Liver (tissue), 9 donors: ENCODE results near the gene MICAL3. TPM values are rescaled to one million over a fixed set of nuclear protein-coding genes. Genes with fewer than 3 reads are reported as not detected.

Source experiments
- DNase-seq: peaks from one replicate; pipeline ENCODE4 v3.0.0-alpha.2; 2017; ENCODE audit warnings: low spot score
- H3K27ac ChIP-seq, 2 donors: one replicate each; pipeline ENCODE4 v1.7.0; 2013; ENCODE audit warnings: inconsistent platforms in 2 of 2, low read length in 2 of 2, control low read depth in 1 of 2, low read depth in 1 of 2, mild to moderate bottlenecking in 1 of 2
- H3K27me3 ChIP-seq, 4 donors: one replicate each; pipeline versions ENCODE4 v1.6.1 to v1.7.0; 2013; ENCODE audit warnings: low read length in 3 of 4, inconsistent platforms in 1 of 4, mild to moderate bottlenecking in 1 of 4, moderate library complexity in 1 of 4; ENCODE audit not compliant: control insufficient read depth in 4 of 4, insufficient read depth in 4 of 4
- H3K36me3 ChIP-seq, 4 donors: one replicate each; pipeline versions ENCODE4 v1.6.1 to v1.7.0; 2013; ENCODE audit warnings: low read length in 3 of 4, mild to moderate bottlenecking in 3 of 4, low read depth in 1 of 4, moderate library complexity in 1 of 4; ENCODE audit not compliant: control insufficient read depth in 4 of 4, insufficient read depth in 3 of 4
- H3K4me1 ChIP-seq, 4 donors: one replicate each; pipeline versions ENCODE4 v1.6.1 to v1.7.0; 2013; ENCODE audit warnings: low read length in 3 of 4, mild to moderate bottlenecking in 3 of 4, moderate library complexity in 1 of 4; ENCODE audit not compliant: control insufficient read depth in 4 of 4, insufficient read depth in 4 of 4
- H3K4me3 ChIP-seq, 3 donors: one replicate each; pipeline versions ENCODE4 v1.6.1 to v1.7.0; 2013; ENCODE audit warnings: low read length in 3 of 3, control low read depth in 1 of 3, low read depth in 1 of 3, mild to moderate bottlenecking in 1 of 3
- H3K9ac ChIP-seq, 2 donors: one replicate each; pipeline ENCODE4 v1.7.0; 2013; ENCODE audit warnings: low read length in 2 of 2, mild to moderate bottlenecking in 2 of 2, moderate library complexity in 2 of 2, control low read depth in 1 of 2, low read depth in 1 of 2
- H3K9me3 ChIP-seq, 4 donors: one replicate each; pipeline versions ENCODE4 v1.6.1 to v1.7.0; 2013; ENCODE audit warnings: low read length in 3 of 4; ENCODE audit not compliant: control insufficient read depth in 4 of 4
- ATF3 ChIP-seq: IDR thresholded peaks from 2 replicates; pipeline ENCODE4 v1.6.1; 2016; ENCODE audit warnings: antibody characterized with exemption
- EGR1 ChIP-seq, 2 donors: IDR thresholded peaks; 2 replicates each; pipeline ENCODE4 v1.6.1; 2016 to 2018; ENCODE audit warnings: antibody characterized with exemption in 2 of 2, low read depth in 2 of 2
- FOXA1 ChIP-seq: IDR thresholded peaks from 2 replicates; pipeline ENCODE4 v1.6.1; 2016; ENCODE audit warnings: antibody characterized with exemption
- FOXA2 ChIP-seq: IDR thresholded peaks from 2 replicates; pipeline ENCODE4 v1.6.1; 2016; ENCODE audit warnings: antibody characterized with exemption
- GABPA ChIP-seq, 2 donors: IDR thresholded peaks in 1 of 2; conservative IDR thresholded peaks in 1 of 2; 2 replicates each; pipeline ENCODE4 v1.6.1; 2016; ENCODE audit warnings: antibody characterized with exemption in 2 of 2, mild to moderate bottlenecking in 1 of 2, moderate library complexity in 1 of 2
- HNF4A ChIP-seq, 2 donors: conservative IDR thresholded peaks; 2 replicates each; pipeline ENCODE4 v1.6.1; 2016; ENCODE audit warnings: antibody characterized with exemption in 2 of 2, mild to moderate bottlenecking in 2 of 2
- HNF4G ChIP-seq: IDR thresholded peaks from 2 replicates; pipeline ENCODE4 v1.6.1; 2016; ENCODE audit warnings: antibody characterized with exemption
- JUND ChIP-seq, 2 donors: IDR thresholded peaks; 2 replicates each; pipeline ENCODE4 v1.6.1; 2016; ENCODE audit warnings: antibody characterized with exemption in 2 of 2
- NR2F2 ChIP-seq: IDR thresholded peaks from 2 replicates; pipeline ENCODE4 v1.6.1; 2016; ENCODE audit warnings: antibody characterized with exemption
- RAD21 ChIP-seq, 2 donors: IDR thresholded peaks; 2 replicates each; pipeline ENCODE4 v1.6.1; 2016; ENCODE audit warnings: antibody characterized with exemption in 2 of 2, mild to moderate bottlenecking in 2 of 2
- REST ChIP-seq: IDR thresholded peaks from 2 replicates; pipeline ENCODE4 v1.6.1; 2016; ENCODE audit warnings: antibody characterized with exemption, mild to moderate bottlenecking
- RXRA ChIP-seq, 2 donors: IDR thresholded peaks; 2 replicates each; pipeline ENCODE4 v1.6.1; 2017 to 2018; ENCODE audit warnings: antibody characterized with exemption in 2 of 2, mild to moderate bottlenecking in 1 of 2
- SP1 ChIP-seq: IDR thresholded peaks from 2 replicates; pipeline ENCODE4 v1.6.1; 2018; ENCODE audit warnings: antibody characterized with exemption, mild to moderate bottlenecking
- TAF1 ChIP-seq: conservative IDR thresholded peaks from 2 replicates; pipeline ENCODE4 v1.6.1; 2016; ENCODE audit warnings: antibody characterized with exemption, mild to moderate bottlenecking
- YY1 ChIP-seq: IDR thresholded peaks from 2 replicates; pipeline ENCODE4 v1.6.1; 2016; ENCODE audit warnings: antibody characterized with exemption, mild to moderate bottlenecking
- ZBTB33 ChIP-seq: IDR thresholded peaks from 2 replicates; pipeline ENCODE4 v1.6.1; 2016; ENCODE audit warnings: antibody characterized with exemption
- WGBS: extraction: QIAGEN DNeasy Blood & Tissue Kit; methylation state at CpG from one replicate; pipeline ENCODE4 v1.1.7; 2013; 5-methylcytosine and 5-hydroxymethylcytosine counted together
- polyA plus RNA-seq, 2 donors: library from polyadenylated mRNA; stranded (reverse) in 1 of 2; unstranded in 1 of 2; fragments of 200-250 nt in 1 of 2; fragments of >200 nt in 1 of 2; fragmentation: Nextera tagmentation in 1 of 2; extraction: Ambion mirVana in 1 of 2; gene quantifications; one replicate each; pipeline versions ENCODE4 v1.2.1 to v1.2.3, GENCODE V29; 2013 to 2015
- total RNA-seq, 2 donors: library from RNA; depleted of rRNA; stranded (reverse); fragments of >200 nt; gene quantifications; one replicate each; pipeline ENCODE4 v1.2.3, GENCODE V29; 2014
- TF ChIP-seq, protein P1 (sequence below): IDR thresholded peaks from 2 replicates; pipeline ENCODE4 v1.6.1; 2016; ENCODE audit warnings: antibody characterized with exemption
- TF ChIP-seq, protein P2 (sequence below): fragments of 150-350 bp; IDR thresholded peaks from 2 replicates; pipeline ENCODE4 v1.5.1; 2017; ENCODE audit warnings: improper control_type of control experiment, low read depth, low read length; ENCODE audit not compliant: missing input control
- donor health status: healthy.
- donor health status: healthy.
- donor health status: healthy.
- donor health status: healthy.
- donor health status: healthy.

Gene MICAL3
- total and polyA plus RNA-seq, 4 donors, result 6.4 to 38.4 (median 23.4) TPM

DNA sequence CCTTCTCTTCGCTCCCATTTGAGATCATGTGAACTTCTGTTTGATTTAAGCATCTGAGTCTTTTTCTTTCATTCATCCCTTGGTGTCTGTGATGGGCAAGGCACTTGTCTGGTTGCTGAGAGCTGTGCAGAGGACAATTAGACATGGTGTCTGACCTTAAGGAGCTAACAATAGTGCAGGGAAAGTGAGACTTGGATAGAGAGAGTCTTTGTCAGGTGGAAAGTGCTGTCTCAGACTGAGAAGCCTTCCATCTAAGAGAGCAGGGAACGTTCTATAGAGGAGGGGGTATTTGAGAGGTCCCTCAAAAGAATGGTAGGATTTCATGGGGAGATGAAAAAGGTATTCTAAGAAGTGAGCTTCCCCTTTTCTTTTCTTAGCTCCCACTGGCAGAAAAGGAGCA is 14.1 kb downstream of the MICAL3 start:
- no peaks in the 10 kb centered on the region for H3K27me3 ChIP-seq
- H3K9me3 ChIP-seq, result no peaks in the 10 kb centered on the region
- H3K4me1 ChIP-seq, result no peaks in the 10 kb centered on the region
- no peak overlapping the region for H3K4me3 ChIP-seq
- no peak overlapping the region for H3K9ac ChIP-seq
- no peak for TF ChIP-seq TAF1
- TF ChIP-seq FOXA2, result no peak
- TF ChIP-seq SP1, result no peak
- TF ChIP-seq ATF3, result no peak
- TF ChIP-seq REST, result no peak
- TF ChIP-seq RXRA (IDR thresholded peaks at IDR 0.05), result no peak
- TF ChIP-seq NR2F2, result no peak
- no peak for TF ChIP-seq ZBTB33
- TF ChIP-seq, protein P1, sequence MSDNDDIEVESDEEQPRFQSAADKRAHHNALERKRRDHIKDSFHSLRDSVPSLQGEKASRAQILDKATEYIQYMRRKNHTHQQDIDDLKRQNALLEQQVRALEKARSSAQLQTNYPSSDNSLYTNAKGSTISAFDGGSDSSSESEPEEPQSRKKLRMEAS, result no peak
- no peak for TF ChIP-seq HNF4A (conservative IDR thresholded peaks at IDR 0.05)
- TF ChIP-seq, protein P2, sequence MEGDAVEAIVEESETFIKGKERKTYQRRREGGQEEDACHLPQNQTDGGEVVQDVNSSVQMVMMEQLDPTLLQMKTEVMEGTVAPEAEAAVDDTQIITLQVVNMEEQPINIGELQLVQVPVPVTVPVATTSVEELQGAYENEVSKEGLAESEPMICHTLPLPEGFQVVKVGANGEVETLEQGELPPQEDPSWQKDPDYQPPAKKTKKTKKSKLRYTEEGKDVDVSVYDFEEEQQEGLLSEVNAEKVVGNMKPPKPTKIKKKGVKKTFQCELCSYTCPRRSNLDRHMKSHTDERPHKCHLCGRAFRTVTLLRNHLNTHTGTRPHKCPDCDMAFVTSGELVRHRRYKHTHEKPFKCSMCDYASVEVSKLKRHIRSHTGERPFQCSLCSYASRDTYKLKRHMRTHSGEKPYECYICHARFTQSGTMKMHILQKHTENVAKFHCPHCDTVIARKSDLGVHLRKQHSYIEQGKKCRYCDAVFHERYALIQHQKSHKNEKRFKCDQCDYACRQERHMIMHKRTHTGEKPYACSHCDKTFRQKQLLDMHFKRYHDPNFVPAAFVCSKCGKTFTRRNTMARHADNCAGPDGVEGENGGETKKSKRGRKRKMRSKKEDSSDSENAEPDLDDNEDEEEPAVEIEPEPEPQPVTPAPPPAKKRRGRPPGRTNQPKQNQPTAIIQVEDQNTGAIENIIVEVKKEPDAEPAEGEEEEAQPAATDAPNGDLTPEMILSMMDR, result no peak
- no peak for TF ChIP-seq JUND (IDR thresholded peaks at IDR 0.05)
- no peak for TF ChIP-seq FOXA1
- TF ChIP-seq GABPA (IDR thresholded peaks at IDR 0.05 in 1 of 2, conservative IDR thresholded peaks at IDR 0.05 in 1 of 2), result no peak
- no peak for TF ChIP-seq YY1
- TF ChIP-seq EGR1 (IDR thresholded peaks at IDR 0.05; ENCODE audit: low read depth in 2 of 2), result no peak
- TF ChIP-seq RAD21 (IDR thresholded peaks at IDR 0.05), result no peak
- no peak for TF ChIP-seq HNF4G
- 89% methylated on average over 2 of the region's 2 CpGs for WGBS
- H3K27ac ChIP-seq, result no peak overlapping the region
- no peak for DNase-seq
- no peaks in the 10 kb centered on the region for H3K36me3 ChIP-seq
